ENCODE measurements around the gene WDR45B. TPM values are rescaled to one million over a fixed set of nuclear protein-coding genes. Genes with fewer than 3 reads are reported as not detected.

Gene WDR45B
- total RNA-seq, 2 donors from 2014 or later, result 75.3 to 79.1 TPM

GRCh38 chr17:82668024-82668630 is 19.9 kb upstream of the WDR45B start:
- TF ChIP-seq, protein P1, sequence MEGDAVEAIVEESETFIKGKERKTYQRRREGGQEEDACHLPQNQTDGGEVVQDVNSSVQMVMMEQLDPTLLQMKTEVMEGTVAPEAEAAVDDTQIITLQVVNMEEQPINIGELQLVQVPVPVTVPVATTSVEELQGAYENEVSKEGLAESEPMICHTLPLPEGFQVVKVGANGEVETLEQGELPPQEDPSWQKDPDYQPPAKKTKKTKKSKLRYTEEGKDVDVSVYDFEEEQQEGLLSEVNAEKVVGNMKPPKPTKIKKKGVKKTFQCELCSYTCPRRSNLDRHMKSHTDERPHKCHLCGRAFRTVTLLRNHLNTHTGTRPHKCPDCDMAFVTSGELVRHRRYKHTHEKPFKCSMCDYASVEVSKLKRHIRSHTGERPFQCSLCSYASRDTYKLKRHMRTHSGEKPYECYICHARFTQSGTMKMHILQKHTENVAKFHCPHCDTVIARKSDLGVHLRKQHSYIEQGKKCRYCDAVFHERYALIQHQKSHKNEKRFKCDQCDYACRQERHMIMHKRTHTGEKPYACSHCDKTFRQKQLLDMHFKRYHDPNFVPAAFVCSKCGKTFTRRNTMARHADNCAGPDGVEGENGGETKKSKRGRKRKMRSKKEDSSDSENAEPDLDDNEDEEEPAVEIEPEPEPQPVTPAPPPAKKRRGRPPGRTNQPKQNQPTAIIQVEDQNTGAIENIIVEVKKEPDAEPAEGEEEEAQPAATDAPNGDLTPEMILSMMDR (conservative IDR thresholded peaks at IDR 0.05), result no peak
- Histone ChIP-seq H3K9me3 (ENCODE audit: control insufficient read depth, low read length) (no peaks in the 10 kb centered on the region), H3K27ac (ENCODE audit: low read depth, low read length) (no peak overlapping the region), H3K4me3 (ENCODE audit: low read length) (no peak overlapping the region), H3K4me1 (ENCODE audit: control insufficient read depth, insufficient read depth, low read length) (no peaks in the 10 kb centered on the region), H3K9ac (ENCODE audit: extremely low read depth, low read length, poor library complexity, severe bottlenecking) (no peak overlapping the region), H3K36me3 (ENCODE audit: control insufficient read depth, insufficient read depth, low read length) (no peaks in the 10 kb centered on the region), H3K27me3 (ENCODE audit: control insufficient read depth, insufficient read depth, low read length, poor library complexity, severe bottlenecking) (no peaks in the 10 kb centered on the region)
- DNase-seq, result no peak
- 81 to 84% methylated on average over 7 to 16 of the region's 16 CpGs for WGBS, 2 experiments (ENCODE audit: insufficient coverage in 1 of 2, insufficient read length in 1 of 2)
- peaks cover 9% of the 10 kb centered on the region for H3K4me1 Mint-ChIP-seq
- no peaks in the 10 kb centered on the region for H3K9me3 Mint-ChIP-seq
- no peaks in the 10 kb centered on the region for H3K36me3 Mint-ChIP-seq (ENCODE audit: low read depth)
- no peaks in the 10 kb centered on the region for H3K27me3 Mint-ChIP-seq (ENCODE audit: insufficient read depth)
- peak overlapping the region; percentile 54 for H3K27ac Mint-ChIP-seq
- H3K4me3 Mint-ChIP-seq, result no peak overlapping the region

DNA sequence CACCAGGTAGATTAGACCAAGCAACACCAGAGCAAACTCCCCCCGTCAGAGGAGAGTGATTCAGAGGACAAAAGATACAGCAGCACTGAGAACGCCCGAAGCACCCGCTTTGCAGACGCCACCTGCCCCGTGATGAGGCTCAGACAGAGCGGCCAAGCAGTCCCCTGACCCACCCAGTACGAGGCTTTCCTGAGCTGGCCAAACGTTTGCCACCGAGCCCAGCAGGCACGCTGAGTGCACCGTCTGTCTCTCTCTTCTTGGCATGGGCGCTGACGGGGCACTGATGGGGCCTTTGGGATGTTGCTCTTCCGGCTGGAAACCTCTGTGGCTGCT is 19.4 kb upstream of the WDR45B start:
- TF ChIP-seq, protein P1 (conservative IDR thresholded peaks at IDR 0.05), result no peak
- Histone ChIP-seq H3K36me3 (ENCODE audit: control insufficient read depth, insufficient read depth, low read length) (no peaks in the 10 kb centered on the region), H3K9ac (ENCODE audit: extremely low read depth, low read length, poor library complexity, severe bottlenecking) (no peak overlapping the region), H3K4me1 (ENCODE audit: control insufficient read depth, insufficient read depth, low read length) (no peaks in the 10 kb centered on the region), H3K9me3 (ENCODE audit: control insufficient read depth, low read length) (no peaks in the 10 kb centered on the region), H3K4me3 (ENCODE audit: low read length) (no peak overlapping the region), H3K27ac (ENCODE audit: low read depth, low read length) (no peak overlapping the region), H3K27me3 (ENCODE audit: control insufficient read depth, insufficient read depth, low read length, poor library complexity, severe bottlenecking) (no peaks in the 10 kb centered on the region)
- no peak for DNase-seq
- Mint-ChIP-seq H3K27ac (no peak overlapping the region), H3K4me3 (no peak overlapping the region), H3K9me3 (no peaks in the 10 kb centered on the region), H3K4me1 (peaks cover 9% of the 10 kb centered on the region), H3K27me3 (ENCODE audit: insufficient read depth) (no peaks in the 10 kb centered on the region), H3K36me3 (ENCODE audit: low read depth) (no peaks in the 10 kb centered on the region)
- WGBS, 2 experiments (ENCODE audit: insufficient coverage in 1 of 2, insufficient read length in 1 of 2), result 93 to 96% methylated on average over 14 to 15 of the region's 15 CpGs

DNA sequence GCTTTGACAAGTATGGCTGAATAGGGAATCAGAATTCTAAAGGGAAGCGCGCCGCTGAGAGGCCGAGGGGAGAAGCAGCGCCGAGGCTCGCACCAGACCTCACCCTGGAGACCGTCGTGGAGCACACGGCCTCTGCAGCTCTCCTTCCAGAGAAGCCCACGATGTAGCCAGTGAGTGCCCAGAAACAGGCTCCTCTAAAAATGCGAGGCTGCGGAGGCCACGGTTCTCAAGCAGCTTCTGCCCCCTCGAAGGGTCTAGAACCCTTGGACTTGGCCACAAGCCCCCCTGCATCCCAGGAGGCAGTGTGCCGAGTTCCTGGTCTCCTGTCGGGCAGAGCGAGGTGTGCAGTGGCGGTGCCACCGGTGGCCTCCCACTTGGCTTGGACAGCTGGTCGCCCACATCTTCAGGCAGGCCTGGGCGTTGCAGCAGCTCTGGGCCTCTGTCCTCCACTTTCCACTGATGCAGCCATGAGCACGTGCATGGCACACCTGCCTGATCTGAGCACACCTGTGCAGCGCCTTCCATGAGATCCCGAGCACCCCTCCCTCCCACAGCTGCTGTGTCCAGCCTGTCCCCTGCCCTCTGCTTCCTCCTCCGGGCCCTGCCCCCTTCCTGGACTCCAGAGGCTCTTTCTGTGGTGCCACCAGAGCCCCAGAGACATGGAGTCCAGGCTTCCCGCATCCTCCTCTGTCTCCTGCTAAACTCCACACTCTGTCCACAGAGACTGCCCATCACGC is 18.9 kb upstream of the WDR45B start:
- Mint-ChIP-seq H3K4me1 (peaks cover 9% of the 10 kb centered on the region), H3K9me3 (no peaks in the 10 kb centered on the region), H3K27me3 (ENCODE audit: insufficient read depth) (no peaks in the 10 kb centered on the region), H3K27ac (no peak overlapping the region), H3K36me3 (ENCODE audit: low read depth) (no peaks in the 10 kb centered on the region), H3K4me3 (no peak overlapping the region)
- no peaks in the 10 kb centered on the region for H3K27me3 ChIP-seq (ENCODE audit: control insufficient read depth, insufficient read depth, low read length, poor library complexity, severe bottlenecking)
- no peak overlapping the region for H3K9ac ChIP-seq (ENCODE audit: extremely low read depth, low read length, poor library complexity, severe bottlenecking)
- no peak for DNase-seq
- TF ChIP-seq, protein P1 (conservative IDR thresholded peaks at IDR 0.05), result no peak
- no peaks in the 10 kb centered on the region for H3K9me3 ChIP-seq (ENCODE audit: control insufficient read depth, low read length)
- no peaks in the 10 kb centered on the region for H3K36me3 ChIP-seq (ENCODE audit: control insufficient read depth, insufficient read depth, low read length)
- no peaks in the 10 kb centered on the region for H3K4me1 ChIP-seq (ENCODE audit: control insufficient read depth, insufficient read depth, low read length)
- no peak overlapping the region for H3K4me3 ChIP-seq (ENCODE audit: low read length)
- H3K27ac ChIP-seq (ENCODE audit: low read depth, low read length), result no peak overlapping the region
- WGBS, 2 experiments (ENCODE audit: insufficient coverage in 1 of 2, insufficient read length in 1 of 2), result 88 to 90% methylated on average over 24 to 28 of the region's 28 CpGs
